Right renal pelvis (tissue), 4 donors: ENCODE results near the gene DNAAF3. TPM values are rescaled to one million over a fixed set of nuclear protein-coding genes. Genes with fewer than 3 reads are reported as not detected.
"Not testable (repeated sequence)": the region's sequence is repeated elsewhere in the genome, so short reads cannot be mapped to it uniquely, and the experiment has no call there.

Experiments
- DNase-seq, 4 donors: peaks; one replicate each; pipeline ENCODE4 v3.0.0-alpha.2; 2013; ENCODE audit warnings: low read depth in 4 of 4, low spot score in 3 of 4, missing footprints in 1 of 4
- polyA plus RNA-seq, 4 donors: library from polyadenylated mRNA; unstranded; fragments of 120-200 nt; gene quantifications; one replicate each; pipeline ENCODE4 v1.2.1, GENCODE V29; 2013; ENCODE audit not compliant: insufficient read length in 4 of 4

DNAAF3 gene
- polyA plus RNA-seq: 10 to 100 TPM in 1 of 4 donors, 1 to 10 TPM in 3; 8.1 to 10.9 (median 8.3) TPM

- peak; percentile 84 to 92 (median 90) for DNase-seq
Observed at GRCh38 chr19:55166530-55167268, at the start of gene DNAAF3. Gene DNAAF3, minus strand, starts transcription at chr19:55166613. Its CDS starts 200 bp downstream, at chr19:55166413.

GRCh38 chr19:55213547-55213946 is 47.1 kb upstream of the DNAAF3 start:
- DNase-seq: no peak

DNA sequence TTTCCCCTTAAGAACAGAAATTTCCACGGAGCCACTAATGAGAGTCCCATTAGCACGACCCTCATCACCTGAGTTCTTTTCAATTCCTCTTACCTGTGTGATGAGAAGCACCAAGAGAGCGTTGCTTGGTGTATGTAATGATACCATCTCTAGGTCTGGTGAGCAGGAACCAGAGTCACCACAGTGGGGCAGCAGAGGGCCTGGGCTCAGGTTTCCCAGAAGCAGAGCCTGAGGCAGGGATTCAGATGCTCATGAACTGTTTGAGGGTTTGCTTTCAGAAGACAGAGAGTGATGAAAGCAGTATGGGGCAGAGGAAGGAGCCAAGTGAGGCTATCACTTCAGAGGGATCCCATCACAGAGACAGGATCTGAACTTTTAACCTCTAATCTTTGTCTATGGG is 46.0 kb upstream of the DNAAF3 start:
- no peak for DNase-seq

- DNase-seq: no peak
Observed at GRCh38 chr19:55209693-55210472, 43.5 kb upstream of the DNAAF3 start.

DNA sequence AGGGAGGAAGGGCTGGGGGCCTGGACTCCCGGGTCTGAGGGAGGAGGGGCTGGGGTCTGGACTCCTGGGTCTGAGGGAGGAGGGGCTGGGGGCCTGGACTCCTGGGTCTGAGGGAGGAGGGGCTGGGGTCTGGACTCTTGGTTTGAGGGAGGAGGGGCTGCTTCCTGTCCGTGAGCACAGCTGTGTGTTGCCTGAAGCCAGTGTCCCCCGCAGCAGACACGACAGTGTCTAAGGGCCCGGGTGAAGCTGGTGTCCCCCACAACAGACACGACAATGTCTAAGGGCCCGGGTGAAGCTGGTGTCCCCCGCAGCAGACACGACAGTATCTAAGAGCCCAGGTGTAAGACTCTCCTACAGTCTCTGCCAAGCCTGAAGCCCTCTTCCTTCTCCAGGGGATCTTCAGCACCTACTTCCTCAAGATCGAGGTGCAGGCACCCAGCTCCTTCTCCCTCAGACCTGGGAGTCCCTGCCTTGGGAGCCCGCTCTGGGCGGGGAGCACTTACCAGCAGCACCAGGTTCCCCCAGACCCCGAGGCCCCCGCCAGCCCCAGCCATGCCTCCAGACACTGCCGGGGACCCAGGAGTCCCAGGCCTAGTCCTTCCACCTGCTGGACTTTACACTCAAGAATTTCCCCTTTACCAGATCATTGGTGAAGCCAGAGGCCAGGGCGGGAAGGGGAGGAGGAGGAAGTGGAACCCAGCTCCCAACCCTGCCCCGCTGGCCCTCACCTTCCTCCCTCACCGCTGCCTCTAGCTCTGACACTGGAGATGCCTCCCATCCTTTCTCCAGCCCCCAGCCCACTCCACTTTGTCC is 42.7 kb upstream of the DNAAF3 start, which contains the start of gene PTPRH:
TSS of gene PTPRH (minus strand) at position 622 of the 813 bp plus-strand sequence. CDS start at position 554, 68 bp downstream.
- DNase-seq: no peak

- peak in 1 of 4 donors; percentile 18 for DNase-seq
Observed at GRCh38 chr19:55206664-55207500, 40.5 kb upstream of the DNAAF3 start.

- not testable (repeated sequence) for DNase-seq
Observed at GRCh38 chr19:55202199-55202598, 35.8 kb upstream of the DNAAF3 start.

- DNase-seq: no peak
Observed at GRCh38 chr19:55199620-55200204, 33.3 kb upstream of the DNAAF3 start.

- DNase-seq: no peak
Observed at GRCh38 chr19:55198651-55199050, 32.2 kb upstream of the DNAAF3 start.

GRCh38 chr19:55197528-55197927 is 31.1 kb upstream of the DNAAF3 start:
- DNase-seq: no peak

DNA sequence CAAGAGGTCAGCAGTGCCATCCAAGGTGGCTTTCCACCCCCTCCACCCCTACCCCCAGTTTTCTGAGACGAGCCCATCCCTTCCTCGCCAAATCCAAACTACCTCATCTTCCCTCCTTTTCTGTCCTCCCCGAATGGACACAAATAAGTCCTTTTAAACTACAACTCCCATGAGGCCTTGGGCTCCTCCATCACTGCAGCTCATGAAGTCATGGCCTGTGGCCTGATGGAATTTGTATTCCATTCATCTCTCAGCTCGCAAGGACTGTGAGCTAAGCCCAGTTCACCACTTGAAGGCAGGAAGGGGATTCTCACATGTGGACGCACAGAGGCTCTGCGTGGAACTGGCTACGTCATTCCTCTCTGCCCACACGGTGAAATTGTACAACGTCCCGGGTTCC is 30.4 kb upstream of the DNAAF3 start:
- no peak for DNase-seq

DNA sequence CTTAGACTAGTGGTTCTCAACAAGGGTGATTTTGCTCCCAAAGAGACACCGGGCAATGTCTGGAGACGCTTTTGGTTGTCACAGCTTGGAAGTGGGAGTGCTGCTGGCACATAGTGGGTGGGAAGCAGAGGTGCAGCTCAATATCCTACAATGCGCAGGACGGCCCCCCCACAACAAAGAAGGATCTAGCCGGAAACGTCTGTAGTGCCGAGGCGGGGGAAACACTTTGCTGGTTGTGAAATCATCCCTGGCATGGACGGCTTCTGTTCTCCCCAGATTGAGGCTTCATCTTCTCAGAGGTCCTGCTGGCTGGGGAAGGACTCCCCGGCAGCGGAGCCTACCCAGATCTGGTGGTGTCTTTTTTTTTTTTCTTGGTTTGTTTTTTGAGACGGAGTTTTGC is 27.1 kb upstream of the DNAAF3 start:
- no peak for DNase-seq

- no peak for DNase-seq
Observed at GRCh38 chr19:55189403-55189835, 23.0 kb upstream of the DNAAF3 start.

DNA sequence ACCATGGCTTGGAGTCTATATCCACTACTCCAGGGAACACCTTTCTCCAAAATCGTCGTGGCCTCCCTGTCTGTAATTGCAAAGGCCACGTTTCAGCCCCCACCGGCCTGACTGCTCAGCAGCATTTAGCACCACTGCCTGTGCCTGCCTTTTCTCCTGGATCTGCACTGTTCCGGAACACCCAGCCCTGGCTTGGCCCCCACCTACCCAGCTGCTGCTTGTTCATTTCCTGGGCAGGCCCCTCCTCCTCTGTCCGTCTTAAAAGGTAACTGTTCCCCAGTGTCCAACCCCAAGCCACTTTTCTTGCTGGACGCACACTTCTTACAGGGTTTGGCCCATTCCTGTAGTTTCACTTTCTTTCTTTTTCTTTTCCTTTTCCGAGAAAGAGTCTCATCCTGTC is 22.2 kb upstream of the DNAAF3 start:
- DNase-seq: no peak

- no peak for DNase-seq
Observed at GRCh38 chr19:55186080-55186479, 19.7 kb upstream of the DNAAF3 start.

GRCh38 chr19:55181740-55182139 is 15.3 kb upstream of the DNAAF3 start:
- no peak for DNase-seq

- DNase-seq: no peak
Observed at GRCh38 chr19:55179606-55180484, 13.4 kb upstream of the DNAAF3 start, which contains the start of gene SYT5. Gene SYT5, minus strand, starts transcription at chr19:55180289. Its CDS starts 1,248 bp downstream, at chr19:55179041.
